H1 (cell line): Measurements from ENCODE around the gene SLC1A5.

ENCODE experiments used
- CEBPB ChIP-seq: IDR thresholded peaks from 2 replicates; pipeline ENCODE4 v1.6.1; 2012; ENCODE audit warnings: low read depth, low read length
- EZH2 ChIP-seq: fragments of 200-600 bp; sonication (generic); IDR thresholded peaks from 2 replicates; pipeline ENCODE4 v1.7.1; 2012; ENCODE audit warnings: low read depth, mild to moderate bottlenecking, moderate library complexity, low read length, inconsistent platforms; ENCODE audit not compliant: severe bottlenecking
- TF ChIP-seq, protein P1 (sequence below), 3 experiments: IDR thresholded peaks; 1 replicate in 2 of 3; 2 replicates in 1 of 3; pipeline versions ENCODE4 v1.5.1 to v1.6.1; 2011; ENCODE audit warnings: low read length in 3 of 3, mild to moderate bottlenecking in 3 of 3, inconsistent platforms in 2 of 3, low read depth in 1 of 3, moderate library complexity in 1 of 3; ENCODE audit not compliant: insufficient read depth in 1 of 3; ENCODE audit errors: control extremely low read depth in 1 of 3

DNA sequence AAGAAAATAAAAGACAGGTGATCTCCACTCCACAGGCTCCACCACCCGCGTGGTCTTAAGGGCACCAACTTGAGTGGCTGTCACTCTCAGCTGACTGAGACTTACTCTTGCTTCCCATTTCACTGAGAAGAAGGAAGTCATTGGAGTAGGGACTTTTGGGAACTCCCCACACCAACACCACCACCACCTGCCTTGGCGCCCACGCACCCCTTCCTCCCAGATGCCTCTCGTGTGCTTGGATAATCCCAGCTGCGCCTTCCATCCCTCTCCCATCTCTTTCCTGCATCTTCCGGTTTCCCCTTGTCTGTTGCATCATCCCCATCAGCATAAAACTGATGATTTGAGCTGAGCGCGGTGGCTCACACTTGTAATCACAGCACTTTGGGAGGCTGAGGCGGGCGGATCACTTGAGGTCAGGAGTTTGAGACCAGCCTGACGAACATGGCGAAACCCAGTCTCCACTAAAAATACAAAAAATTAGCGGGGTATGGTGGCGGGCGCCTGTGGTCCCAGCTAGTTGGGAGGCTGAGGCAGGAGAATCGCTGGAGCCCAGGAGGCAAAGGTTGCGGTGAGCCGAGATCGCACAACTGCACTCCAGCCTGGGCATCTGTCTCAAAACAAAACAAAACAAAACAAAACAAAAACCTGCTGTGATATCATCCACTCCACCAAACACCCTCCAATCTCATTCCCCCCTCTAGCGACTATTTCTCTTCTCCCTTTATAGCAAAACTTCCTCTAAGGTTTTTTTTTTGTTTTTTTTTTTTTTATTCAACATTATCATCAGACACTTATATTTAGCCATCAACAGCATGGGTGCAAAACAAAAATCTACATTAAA lies 36.7 kb upstream of the SLC1A5 start:
- TF ChIP-seq CEBPB (no peak), EZH2 (no peak)
- TF ChIP-seq, protein P1, sequence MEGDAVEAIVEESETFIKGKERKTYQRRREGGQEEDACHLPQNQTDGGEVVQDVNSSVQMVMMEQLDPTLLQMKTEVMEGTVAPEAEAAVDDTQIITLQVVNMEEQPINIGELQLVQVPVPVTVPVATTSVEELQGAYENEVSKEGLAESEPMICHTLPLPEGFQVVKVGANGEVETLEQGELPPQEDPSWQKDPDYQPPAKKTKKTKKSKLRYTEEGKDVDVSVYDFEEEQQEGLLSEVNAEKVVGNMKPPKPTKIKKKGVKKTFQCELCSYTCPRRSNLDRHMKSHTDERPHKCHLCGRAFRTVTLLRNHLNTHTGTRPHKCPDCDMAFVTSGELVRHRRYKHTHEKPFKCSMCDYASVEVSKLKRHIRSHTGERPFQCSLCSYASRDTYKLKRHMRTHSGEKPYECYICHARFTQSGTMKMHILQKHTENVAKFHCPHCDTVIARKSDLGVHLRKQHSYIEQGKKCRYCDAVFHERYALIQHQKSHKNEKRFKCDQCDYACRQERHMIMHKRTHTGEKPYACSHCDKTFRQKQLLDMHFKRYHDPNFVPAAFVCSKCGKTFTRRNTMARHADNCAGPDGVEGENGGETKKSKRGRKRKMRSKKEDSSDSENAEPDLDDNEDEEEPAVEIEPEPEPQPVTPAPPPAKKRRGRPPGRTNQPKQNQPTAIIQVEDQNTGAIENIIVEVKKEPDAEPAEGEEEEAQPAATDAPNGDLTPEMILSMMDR (IDR thresholded peaks at IDR 0.05; ENCODE audit: control extremely low read depth in 1 of 3, insufficient read depth in 1 of 3, low read depth in 1 of 3, low read length in 3 of 3), result no peak
